Cardiac muscle cell (in vitro differentiated cells and primary cell): ENCODE data around the gene ZNF443. TPM values are rescaled to one million over a fixed set of nuclear protein-coding genes. Genes with fewer than 3 reads are reported as not detected.
"Not testable (repeated sequence)": the region's sequence is repeated elsewhere in the genome, so short reads cannot be mapped to it uniquely, and the experiment has no call there.

Experiments
- DNase-seq, 2 donors: peaks; one replicate each; pipeline versions ENCODE4 v3.0.0 to v3.0.0-alpha.2; 2010 to 2017; ENCODE audit warnings: low read depth in 1 of 2, low spot score in 1 of 2
- H3K27ac ChIP-seq: fragments of 200-600 bp; sonication (generic); 2 replicates; pipeline ENCODE4 v1.5.1; 2016
- H3K27me3 ChIP-seq: fragments of 200-600 bp; sonication (generic); 2 replicates; pipeline ENCODE4 v1.6.0; 2016; ENCODE audit warnings: control low read depth
- H3K36me3 ChIP-seq: fragments of 200-600 bp; sonication (generic); 2 replicates; pipeline ENCODE4 v1.5.1; 2016; ENCODE audit warnings: control low read depth
- H3K4me1 ChIP-seq: fragments of 200-600 bp; sonication (generic); 2 replicates; pipeline ENCODE4 v1.8.1; 2017; ENCODE audit warnings: low read depth, mild to moderate bottlenecking, mixed run types
- H3K4me3 ChIP-seq: fragments of 200-600 bp; sonication (generic); 2 replicates; pipeline ENCODE4 v1.5.1; 2016; ENCODE audit warnings: mild to moderate bottlenecking
- H3K9me3 ChIP-seq: fragments of 200-600 bp; sonication (generic); 2 replicates; pipeline ENCODE4 v1.5.1; 2017; ENCODE audit warnings: low read depth, mild to moderate bottlenecking, control low read depth
- CTCF ChIP-seq: IDR thresholded peaks from 2 replicates; pipeline ENCODE4 v1.5.1; 2012; ENCODE audit warnings: low read depth, mild to moderate bottlenecking, low read length
- polyA plus RNA-seq: library from polyadenylated mRNA; unstranded; fragments of >200 nt; fragmentation: Nextera tagmentation; extraction: Ambion mirVana; gene quantifications from 2 replicates; pipeline ENCODE4 v1.2.1, GENCODE V29; 2016
- total RNA-seq: library from RNA; depleted of rRNA; stranded (reverse); fragments of >200 nt; gene quantifications from 2 replicates; pipeline ENCODE4 v1.2.3, GENCODE V29; 2016

Gene ZNF443
- total and polyA plus RNA-seq, 2 experiments from 2014 or later, result 3.8 to 4.1 TPM

DNA sequence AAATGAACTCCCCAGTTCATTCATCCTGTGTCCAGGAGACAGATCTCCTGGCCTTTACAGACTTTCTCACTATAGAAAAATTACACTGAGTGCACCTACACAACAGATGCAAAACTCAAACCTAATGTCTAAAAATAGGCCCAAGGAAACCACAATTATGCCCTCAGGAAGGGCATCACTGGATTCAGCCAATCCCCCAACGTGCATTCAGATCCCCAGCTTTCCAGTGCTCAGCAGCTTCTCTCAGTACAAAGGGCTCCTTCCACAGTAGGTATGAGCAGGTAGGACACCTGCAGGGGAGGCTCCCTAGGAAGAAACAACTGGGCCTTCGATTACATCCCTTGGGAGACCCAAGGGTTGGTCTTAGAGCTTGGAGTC, 41.7 kb upstream of the ZNF443 start:
- no peak overlapping the region for H3K4me3 ChIP-seq
- TF ChIP-seq CTCF, result no peak
- DNase-seq, result no peak
- H3K4me1 ChIP-seq, result peaks cover 16% of the 10 kb centered on the region
- H3K27me3 ChIP-seq, result no peaks in the 10 kb centered on the region
- H3K27ac ChIP-seq, result no peak overlapping the region
- H3K36me3 ChIP-seq, result no peaks in the 10 kb centered on the region
- H3K9me3 ChIP-seq, result no peaks in the 10 kb centered on the region

- no peaks in the 10 kb centered on the region for H3K27me3 ChIP-seq
- no peaks in the 10 kb centered on the region for H3K9me3 ChIP-seq
- H3K4me3 ChIP-seq, result no peak overlapping the region
- H3K4me1 ChIP-seq, result peaks cover 16% of the 10 kb centered on the region
- H3K36me3 ChIP-seq, result no peaks in the 10 kb centered on the region
- H3K27ac ChIP-seq, result no peak overlapping the region
- no peak for DNase-seq
- TF ChIP-seq CTCF, result no peak
Measured at GRCh38 chr19:12481781-12482508, 41.1 kb upstream of the ZNF443 start.

- Histone ChIP-seq H3K4me1 (peaks cover 5% of the 10 kb centered on the region), H3K4me3 (no peak overlapping the region), H3K27ac (no peak overlapping the region), H3K9me3 (no peaks in the 10 kb centered on the region), H3K27me3 (no peaks in the 10 kb centered on the region), H3K36me3 (no peaks in the 10 kb centered on the region)
- no peak for DNase-seq
- no peak for TF ChIP-seq CTCF
Measured at GRCh38 chr19:12478234-12478941, 37.6 kb upstream of the ZNF443 start.

DNA sequence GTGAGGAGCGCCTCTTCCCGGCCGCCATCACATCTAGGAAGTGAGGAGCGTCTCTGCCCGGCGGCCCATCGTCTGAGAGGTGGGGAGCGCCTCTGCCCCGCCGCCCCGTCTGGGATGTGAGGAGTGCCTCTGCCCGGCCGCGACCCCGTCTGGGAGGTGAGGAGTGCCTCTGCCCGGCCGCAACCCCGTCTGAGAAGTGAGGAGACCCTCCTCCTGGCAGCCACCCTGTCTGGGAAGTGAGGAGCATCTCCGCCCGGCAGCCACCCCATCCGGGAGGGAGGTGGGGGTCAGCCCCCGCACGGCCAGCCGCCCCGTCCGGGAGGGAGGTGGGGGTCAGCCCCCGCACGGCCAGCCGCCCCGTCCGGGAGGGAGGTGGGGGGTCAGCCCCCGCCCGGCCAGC, 26.8 kb upstream of the ZNF443 start:
- H3K9me3 ChIP-seq, DNase-seq, H3K36me3 ChIP-seq, H3K4me3 ChIP-seq, H3K4me1 ChIP-seq, H3K27ac ChIP-seq, H3K27me3 ChIP-seq: not testable (repeated sequence)

- Histone ChIP-seq H3K36me3 (peaks cover 8% of the 10 kb centered on the region), H3K27me3 (no peaks in the 10 kb centered on the region), H3K4me1 (no peaks in the 10 kb centered on the region), H3K9me3 (peaks cover 14% of the 10 kb centered on the region), H3K27ac (no peak overlapping the region), H3K4me3 (no peak overlapping the region)
- no peak for TF ChIP-seq CTCF
- DNase-seq, result no peak
Measured at GRCh38 chr19:12465211-12465610, 24.4 kb upstream of the ZNF443 start.

DNA sequence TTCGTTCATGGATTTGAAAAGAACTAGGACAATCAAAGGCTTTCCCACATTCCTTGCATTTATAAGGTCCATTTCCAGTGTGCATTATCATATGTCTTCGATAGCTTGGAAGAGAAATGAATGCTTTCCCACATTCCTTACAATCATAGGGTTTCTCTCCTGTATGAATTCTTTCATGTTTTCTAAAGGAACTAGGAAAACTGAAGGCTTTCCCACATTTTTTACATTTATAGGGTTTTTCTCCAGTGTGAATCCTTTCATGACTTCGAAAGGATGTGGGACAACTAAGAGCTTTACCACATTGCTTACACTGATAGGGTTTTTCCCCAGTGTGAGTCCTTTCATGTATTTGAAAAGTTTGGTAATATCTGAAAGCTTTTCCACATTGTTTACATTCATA, 23.9 kb upstream of the ZNF443 start:
- no peak overlapping the region for H3K4me3 ChIP-seq
- TF ChIP-seq CTCF, result no peak
- peaks cover 14% of the 10 kb centered on the region for H3K9me3 ChIP-seq
- no peak overlapping the region for H3K27ac ChIP-seq
- H3K36me3 ChIP-seq, result peaks cover 8% of the 10 kb centered on the region
- H3K4me1 ChIP-seq, result no peaks in the 10 kb centered on the region
- no peak for DNase-seq
- no peaks in the 10 kb centered on the region for H3K27me3 ChIP-seq

DNA sequence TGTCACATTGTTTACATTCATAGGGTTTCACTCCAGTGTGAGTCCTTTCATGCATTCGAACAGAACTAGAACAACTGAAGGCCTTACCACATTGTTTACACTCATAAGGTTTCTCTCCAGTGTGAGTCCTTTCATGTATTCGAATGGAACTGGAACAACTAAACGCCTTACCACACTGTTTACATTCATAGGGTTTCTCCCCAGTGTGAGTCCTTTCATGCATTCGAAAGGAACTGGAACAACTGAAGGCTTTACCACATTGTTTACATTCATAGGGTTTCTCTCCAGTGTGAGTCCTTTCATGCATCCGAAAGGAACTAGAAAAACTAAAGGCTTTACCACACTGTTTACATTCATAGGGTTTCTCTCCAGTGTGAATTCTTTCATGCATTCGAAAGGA, 23.3 kb upstream of the ZNF443 start:
- not testable (repeated sequence) for DNase-seq, H3K4me1 ChIP-seq, H3K27ac ChIP-seq, H3K27me3 ChIP-seq, H3K36me3 ChIP-seq, H3K4me3 ChIP-seq
- peaks cover 14% of the 10 kb centered on the region for H3K9me3 ChIP-seq
